ENCODE measurements around the gene CAB39. TPM values are rescaled to one million over a fixed set of nuclear protein-coding genes. Genes with fewer than 3 reads are reported as not detected.
A peak's percentile ranks its signal among the peaks of the same experiment; 100 is the strongest.

Gene CAB39
- total RNA-seq, 1 experiment from 2014 or later: 86.1 TPM

DNA sequence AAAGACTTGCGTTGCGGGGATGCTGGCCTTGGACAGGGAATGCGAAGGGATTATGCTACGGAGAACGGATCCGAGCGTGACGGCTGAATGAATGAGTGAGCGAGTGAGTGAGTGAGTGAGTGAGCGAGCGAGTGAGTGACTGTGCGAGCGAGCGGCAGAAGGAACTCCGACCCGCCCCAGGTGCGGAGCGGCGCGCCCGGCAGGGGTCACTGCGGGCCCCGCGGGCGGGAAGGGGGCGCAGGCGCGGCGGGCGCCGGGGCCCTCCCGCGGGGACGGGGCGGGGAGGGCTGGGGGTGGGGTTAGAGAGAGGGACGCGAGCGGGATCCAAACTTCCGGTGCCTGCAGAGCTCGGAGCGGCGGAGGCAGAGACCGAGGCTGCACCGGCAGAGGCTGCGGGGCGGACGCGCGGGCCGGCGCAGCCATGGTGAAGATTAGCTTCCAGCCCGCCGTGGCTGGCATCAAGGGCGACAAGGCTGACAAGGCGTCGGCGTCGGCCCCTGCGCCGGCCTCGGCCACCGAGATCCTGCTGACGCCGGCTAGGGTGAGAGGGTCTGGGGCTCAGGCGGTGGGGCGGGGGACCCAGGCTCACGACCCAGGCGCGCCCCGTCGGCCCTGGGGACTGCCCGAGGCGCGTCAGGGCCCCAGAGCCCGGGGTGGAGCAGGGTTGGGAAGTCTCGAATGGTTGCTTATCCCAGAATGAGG lies 152.1 kb downstream of the CAB39 start, which contains the start of gene ITM2C:
Gene ITM2C, plus strand, starts transcription at position 338 of the 702 bp plus-strand sequence. Its CDS starts 84 bp downstream, at position 422.
- Histone ChIP-seq H4K20me1 (ENCODE audit: insufficient read depth) (no peaks in the 10 kb centered on the region), H3K9me2 (ENCODE audit: insufficient read depth) (no peaks in the 10 kb centered on the region), H3K36me3 (ENCODE audit: low read depth) (no peaks in the 10 kb centered on the region), H3K4me1 (replicated peaks; ENCODE audit: insufficient read depth) (no peaks in the 10 kb centered on the region; the same call in 1 of the 2 replicates), H3K4me3 (peak within 1 kb of the TSS; percentile 84), H3K9me3 (ENCODE audit: insufficient read depth, low read depth) (no peaks in the 10 kb centered on the region), H3F3A (ENCODE audit: insufficient read depth, low read depth) (peaks cover 5% of the 10 kb centered on the region; the same call in 1 of the 2 replicates), H2AFZ (peak within 1 kb of the TSS; percentile 95), H3K79me2 (ENCODE audit: low read depth) (no peaks in the 10 kb centered on the region), H3K27me3 (ENCODE audit: insufficient read depth, low read depth) (peaks cover 13% of the 10 kb centered on the region; the same call in 1 of the 2 replicates), H3K27ac (no peak within 1 kb of the TSS), H3K4me2 (peak within 1 kb of the TSS; percentile 93)
- TSS peak; percentile 14 for BruUV-seq (replicated peaks)
- TF ChIP-seq, protein P1, sequence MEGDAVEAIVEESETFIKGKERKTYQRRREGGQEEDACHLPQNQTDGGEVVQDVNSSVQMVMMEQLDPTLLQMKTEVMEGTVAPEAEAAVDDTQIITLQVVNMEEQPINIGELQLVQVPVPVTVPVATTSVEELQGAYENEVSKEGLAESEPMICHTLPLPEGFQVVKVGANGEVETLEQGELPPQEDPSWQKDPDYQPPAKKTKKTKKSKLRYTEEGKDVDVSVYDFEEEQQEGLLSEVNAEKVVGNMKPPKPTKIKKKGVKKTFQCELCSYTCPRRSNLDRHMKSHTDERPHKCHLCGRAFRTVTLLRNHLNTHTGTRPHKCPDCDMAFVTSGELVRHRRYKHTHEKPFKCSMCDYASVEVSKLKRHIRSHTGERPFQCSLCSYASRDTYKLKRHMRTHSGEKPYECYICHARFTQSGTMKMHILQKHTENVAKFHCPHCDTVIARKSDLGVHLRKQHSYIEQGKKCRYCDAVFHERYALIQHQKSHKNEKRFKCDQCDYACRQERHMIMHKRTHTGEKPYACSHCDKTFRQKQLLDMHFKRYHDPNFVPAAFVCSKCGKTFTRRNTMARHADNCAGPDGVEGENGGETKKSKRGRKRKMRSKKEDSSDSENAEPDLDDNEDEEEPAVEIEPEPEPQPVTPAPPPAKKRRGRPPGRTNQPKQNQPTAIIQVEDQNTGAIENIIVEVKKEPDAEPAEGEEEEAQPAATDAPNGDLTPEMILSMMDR (conservative IDR thresholded peaks at IDR 0.05): no peak
- no peak for TF ChIP-seq EZH2 (IDR thresholded peaks at IDR 0.05; ENCODE audit: low read depth)
- ChIA-PET POLR2A (ENCODE audit: unreplicated experiment) (interaction anchor here (0.6 to 0.7 kb wide), 2 partner anchors 209 to 880 kb away, joined by 3 to 29 read pairs; no protein-coding TSS in a partner anchor), CTCF (interaction anchor here (0.7 kb wide), 1 partner anchor 247 kb away, joined by 3 read pairs; no protein-coding TSS in a partner anchor)
- intact Hi-C loops (cut with micrococcal nuclease; ENCODE audit: unreplicated experiment): no loop called here
- peak in 1 of 2 experiments; percentile 78 for DNase-seq

- POLR2A ChIA-PET (ENCODE audit: unreplicated experiment): interaction anchor here (0.6 kb wide), 1 partner anchor 209 kb away, joined by 29 read pairs; no protein-coding TSS in a partner anchor
These were observed 152.7 kb downstream of the CAB39 start for GRCh38 chr2:230865307-230865765.

More at GRCh38 chr2:230865307-230865765, 152.7 kb downstream of the CAB39 start:
- no peak for DNase-seq
- H3K27me3 ChIP-seq (ENCODE audit: insufficient read depth, low read depth): peaks cover 13% of the 10 kb centered on the region; the same call in 1 of the 2 replicates
- no TSS peak for BruUV-seq (replicated peaks)
- no peaks in the 10 kb centered on the region for H3K9me2 ChIP-seq (ENCODE audit: insufficient read depth)
- H3K27ac ChIP-seq: no peak overlapping the region
- no peaks in the 10 kb centered on the region for H3K79me2 ChIP-seq (ENCODE audit: low read depth)
- no peaks in the 10 kb centered on the region for H3K9me3 ChIP-seq (ENCODE audit: insufficient read depth, low read depth)
- no peaks in the 10 kb centered on the region for H3K36me3 ChIP-seq (ENCODE audit: low read depth)
- CTCF ChIA-PET: interaction anchor here (0.7 kb wide), 1 partner anchor 248 kb away, joined by 3 read pairs; no protein-coding TSS in a partner anchor
- H3K4me3 ChIP-seq: peak overlapping the region; percentile 84
- intact Hi-C loops (cut with micrococcal nuclease; ENCODE audit: unreplicated experiment): no loop called here
- no peaks in the 10 kb centered on the region for H4K20me1 ChIP-seq (ENCODE audit: insufficient read depth)
- H3K4me2 ChIP-seq: peak overlapping the region; percentile 93
- H3K4me1 ChIP-seq (replicated peaks; ENCODE audit: insufficient read depth): no peaks in the 10 kb centered on the region; the same call in 1 of the 2 replicates
- no peak for TF ChIP-seq EZH2 (IDR thresholded peaks at IDR 0.05; ENCODE audit: low read depth)
- TF ChIP-seq, protein P1 (conservative IDR thresholded peaks at IDR 0.05): no peak
- peaks cover 5% of the 10 kb centered on the region; the same call in 1 of the 2 replicates for H3F3A ChIP-seq (ENCODE audit: insufficient read depth, low read depth)
- peak overlapping the region; percentile 95 for H2AFZ ChIP-seq

All from PC-9 (cell line).